Measurements from ENCODE around the gene RNF121. TPM values are rescaled to one million over a fixed set of nuclear protein-coding genes. Genes with fewer than 3 reads are reported as not detected.

RNF121 gene
- total and polyA plus RNA-seq, 7 experiments from 2014 or later: 8.8 to 37.2 (median 20.2) TPM

GRCh38 chr11:72024069-72024754 is 95.4 kb downstream of the RNF121 start:
- ATAC-seq (no peak), DNase-seq (no peak)
- Mint-ChIP-seq H3K36me3 (peaks cover 13 to 50% (median 21%) of the 10 kb centered on the region in 5 donors), H3K4me1 (peaks cover 18 to 47% (median 39%) of the 10 kb centered on the region in 7 donors), H3K4me3 (no peak overlapping the region), H3K27me3 (no peaks in the 10 kb centered on the region), H3K27ac (peak overlapping the region in 5 of 9 donors; percentile 14 to 79 (median 33)), H3K9me3 (no peaks in the 10 kb centered on the region)
- POLR2A ChIA-PET: interaction anchor here (0.7 to 15.5 kb wide), 5 partner anchors 16 to 564 kb away, joined by 3 to 190 read pairs (median 7); no protein-coding TSS in a partner anchor
- Histone ChIP-seq H3K36me3 (ENCODE audit: control insufficient read depth in 2 of 3, insufficient read depth in 3 of 3, low read length in 3 of 3) (peaks cover 44 to 84% (median 49%) of the 10 kb centered on the region in 3 experiments), H3K27ac (ENCODE audit: low read depth, low read length) (peak overlapping the region; percentile 6), H3K4me1 (ENCODE audit: control insufficient read depth in 2 of 2, insufficient read depth in 2 of 2, low read length in 2 of 2) (peaks cover 6 to 13% of the 10 kb centered on the region in 2 donors), H3K27me3 (ENCODE audit: control insufficient read depth in 2 of 2, insufficient read depth in 2 of 2, low read length in 2 of 2) (no peaks in the 10 kb centered on the region), H3K9me3 (ENCODE audit: control insufficient read depth in 2 of 3, low read length in 3 of 3) (no peaks in the 10 kb centered on the region), H3K4me3 (ENCODE audit: low read length) (no peak overlapping the region)
- intact Hi-C loops (cut with micrococcal nuclease): loop anchor here (2.0 kb wide), 3 partner anchors 17 to 407 kb away; partner anchors contain the start of genes LRRC51 (in 2 of the 2) and NUMA1 (in 2 of the 2)
- CTCF ChIA-PET: interaction anchor here (0.9 to 9.0 kb wide), 16 partner anchors 10 to 642 kb away, joined by 3 to 143 read pairs (median 6); no protein-coding TSS in a partner anchor

GRCh38 chr11:72026090-72026489 is 97.2 kb downstream of the RNF121 start:
- H3K4me3 ChIP-seq (ENCODE audit: low read length): no peak overlapping the region
- Mint-ChIP-seq H3K4me1 (peaks cover 25 to 65% (median 55%) of the 10 kb centered on the region in 7 donors), H3K9me3 (no peaks in the 10 kb centered on the region), H3K27ac (peak overlapping the region; percentile 32 to 90 (median 76)), H3K27me3 (no peaks in the 10 kb centered on the region), H3K36me3 (peaks cover 8 to 42% (median 12%) of the 10 kb centered on the region in 5 donors), H3K4me3 (no peak overlapping the region)
- POLR2A ChIA-PET: interaction anchor here (1.1 to 15.5 kb wide), 3 partner anchors 14 to 78 kb away, joined by 3 to 190 read pairs (median 6); partner anchors contain the start of gene LAMTOR1
- H3K27ac ChIP-seq (ENCODE audit: low read depth, low read length): peak overlapping the region; percentile 27
- ATAC-seq (no peak), DNase-seq (no peak)
- H3K27me3 ChIP-seq (ENCODE audit: control insufficient read depth in 2 of 2, insufficient read depth in 2 of 2, low read length in 2 of 2): no peaks in the 10 kb centered on the region
- CTCF ChIA-PET: interaction anchor here (0.9 to 9.0 kb wide), 6 partner anchors 13 to 118 kb away, joined by 3 to 143 read pairs (median 40); no protein-coding TSS in a partner anchor
- peaks cover 6 to 17% of the 10 kb centered on the region in 2 donors for H3K4me1 ChIP-seq (ENCODE audit: control insufficient read depth in 2 of 2, insufficient read depth in 2 of 2, low read length in 2 of 2)
- intact Hi-C loops (cut with micrococcal nuclease): loop anchor here (5.0 kb wide), 3 partner anchors 49 to 211 kb away; partner anchors contain the start of gene INPPL1 (in 1 of the 2)
- H3K9me3 ChIP-seq (ENCODE audit: control insufficient read depth in 2 of 3, low read length in 3 of 3): no peaks in the 10 kb centered on the region
- peaks cover 32 to 80% (median 37%) of the 10 kb centered on the region in 3 experiments for H3K36me3 ChIP-seq (ENCODE audit: control insufficient read depth in 2 of 3, insufficient read depth in 3 of 3, low read length in 3 of 3)

GRCh38 chr11:72030472-72031045 is 101.7 kb downstream of the RNF121 start:
- ChIA-PET POLR2A (interaction anchor here (0.6 to 15.5 kb wide), 6 partner anchors 10 to 97 kb away, joined by 3 to 190 read pairs (median 3); no protein-coding TSS in a partner anchor), CTCF (interaction anchor here (1.1 to 3.4 kb wide), 7 partner anchors 9 to 113 kb away, joined by 3 to 33 read pairs (median 11); no protein-coding TSS in a partner anchor)
- Histone ChIP-seq H3K27ac (ENCODE audit: low read depth, low read length) (peak overlapping the region; percentile 65), H3K9me3 (ENCODE audit: control insufficient read depth in 2 of 3, low read length in 3 of 3) (no peaks in the 10 kb centered on the region), H3K27me3 (ENCODE audit: control insufficient read depth in 2 of 2, insufficient read depth in 2 of 2, low read length in 2 of 2) (no peaks in the 10 kb centered on the region), H3K4me1 (ENCODE audit: control insufficient read depth in 2 of 2, insufficient read depth in 2 of 2, low read length in 2 of 2) (peaks cover 9 to 28% of the 10 kb centered on the region in 2 donors), H3K36me3 (ENCODE audit: control insufficient read depth in 2 of 3, insufficient read depth in 3 of 3, low read length in 3 of 3) (peaks cover 8 to 76% (median 22%) of the 10 kb centered on the region in 3 experiments), H3K4me3 (ENCODE audit: low read length) (no peak overlapping the region)
- intact Hi-C loops (cut with micrococcal nuclease): loop anchor here in 1 of 2 donors (1.0 kb wide), 1 partner anchor 11 kb away; no protein-coding TSS in a partner anchor
- peak overlapping the region in 8 of 9 donors; percentile 45 to 92 (median 70) for H3K27ac Mint-ChIP-seq
- no peak for DNase-seq
- H3K9me3 Mint-ChIP-seq: no peaks in the 10 kb centered on the region
- H3K36me3 Mint-ChIP-seq: peaks cover 4 to 25% (median 13%) of the 10 kb centered on the region in 5 donors
- no peaks in the 10 kb centered on the region for H3K27me3 Mint-ChIP-seq
- ATAC-seq: no peak
- peak overlapping the region in 8 of 10 donors; percentile 18 to 57 (median 34) for H3K4me3 Mint-ChIP-seq
- H3K4me1 Mint-ChIP-seq: peaks cover 25 to 80% (median 72%) of the 10 kb centered on the region in 7 donors

- POLR2A ChIA-PET: interaction anchor here (1.3 to 9.0 kb wide), 3 partner anchors 10 to 76 kb away, joined by 3 to 190 read pairs (median 36); partner anchors contain the start of gene ANAPC15
- H3K4me1 ChIP-seq (ENCODE audit: control insufficient read depth in 2 of 2, insufficient read depth in 2 of 2, low read length in 2 of 2): peaks cover 40 to 48% of the 10 kb centered on the region in 2 donors
- peaks cover 16 to 50% (median 32%) of the 10 kb centered on the region in 7 donors for H3K4me1 Mint-ChIP-seq
- peak overlapping the region; percentile 54 for H3K27ac ChIP-seq (ENCODE audit: low read depth, low read length)
- H3K9me3 ChIP-seq (ENCODE audit: control insufficient read depth in 2 of 3, low read length in 3 of 3): no peaks in the 10 kb centered on the region
- no peak for DNase-seq
- H3K27me3 ChIP-seq (ENCODE audit: control insufficient read depth in 2 of 2, insufficient read depth in 2 of 2, low read length in 2 of 2): no peaks in the 10 kb centered on the region
- H3K27me3 Mint-ChIP-seq: no peaks in the 10 kb centered on the region
- peaks cover 4 to 40% (median 8%) of the 10 kb centered on the region in 3 experiments for H3K36me3 ChIP-seq (ENCODE audit: control insufficient read depth in 2 of 3, insufficient read depth in 3 of 3, low read length in 3 of 3)
- peak overlapping the region in 6 of 9 donors; percentile 7 to 92 (median 78) for H3K27ac Mint-ChIP-seq
- intact Hi-C loops (cut with micrococcal nuclease): no loop called here
- peaks cover 4 to 17% (median 10%) of the 10 kb centered on the region in 5 donors for H3K36me3 Mint-ChIP-seq
- CTCF ChIA-PET: interaction anchor here (2.5 kb wide), 1 partner anchor 54 kb away, joined by 10 read pairs; no protein-coding TSS in a partner anchor
- H3K4me3 Mint-ChIP-seq: peak overlapping the region in 5 of 10 donors; percentile 1 to 63 (median 58)
- H3K4me3 ChIP-seq (ENCODE audit: low read length): no peak overlapping the region
- ATAC-seq: no peak
- H3K9me3 Mint-ChIP-seq: no peaks in the 10 kb centered on the region
Measured at GRCh38 chr11:72036687-72037086, 107.8 kb downstream of the RNF121 start.

- Mint-ChIP-seq H3K36me3 (peaks cover 4 to 17% (median 10%) of the 10 kb centered on the region in 5 donors), H3K9me3 (no peaks in the 10 kb centered on the region), H3K4me3 (peak overlapping the region in 1 of 10 donors; percentile 58), H3K27me3 (no peaks in the 10 kb centered on the region), H3K27ac (no peak overlapping the region), H3K4me1 (peaks cover 16 to 54% (median 41%) of the 10 kb centered on the region in 7 donors)
- CTCF ChIA-PET: interaction anchor here (0.5 to 4.5 kb wide), 6 partner anchors 8 to 514 kb away, joined by 3 to 71 read pairs (median 10); no protein-coding TSS in a partner anchor
- POLR2A ChIA-PET: interaction anchor here (1.2 to 9.0 kb wide), 7 partner anchors 11 to 74 kb away, joined by 3 to 190 read pairs (median 55); partner anchors contain the start of genes ANAPC15 and LAMTOR1
- Histone ChIP-seq H3K4me1 (ENCODE audit: control insufficient read depth in 2 of 2, insufficient read depth in 2 of 2, low read length in 2 of 2) (peaks cover 51 to 52% of the 10 kb centered on the region in 2 donors), H3K4me3 (ENCODE audit: low read length) (peak overlapping the region; percentile 89), H3K27ac (ENCODE audit: low read depth, low read length) (peak overlapping the region; percentile 88), H3K36me3 (ENCODE audit: control insufficient read depth in 2 of 3, insufficient read depth in 3 of 3, low read length in 3 of 3) (peaks cover 4 to 33% (median 8%) of the 10 kb centered on the region in 3 experiments), H3K9me3 (ENCODE audit: control insufficient read depth in 2 of 3, low read length in 3 of 3) (no peaks in the 10 kb centered on the region), H3K27me3 (ENCODE audit: control insufficient read depth in 2 of 2, insufficient read depth in 2 of 2, low read length in 2 of 2) (no peaks in the 10 kb centered on the region)
- DNase-seq (no peak), ATAC-seq (no peak)
- intact Hi-C loops (cut with micrococcal nuclease): no loop called here
Measured at GRCh38 chr11:72037554-72038311, 108.9 kb downstream of the RNF121 start.

All from naive thymus-derived CD4-positive, alpha-beta T cell (primary cell).